ENCODE results near the gene CLCNKB.

- TF ChIP-seq CTCF (IDR thresholded peaks at IDR 0.05; ENCODE audit: low read depth, low read length, poor library complexity, severe bottlenecking): peak; percentile 79
- no peak for TF ChIP-seq EZH2phosphoT487 (IDR thresholded peaks at IDR 0.05; ENCODE audit: borderline replicate concordance, low read length)
Observed at GRCh38 chr1:16082283-16083038, 38.9 kb downstream of the CLCNKB start.

Measured in DOHH2 (cell line).